HEK293 (cell line): ENCODE results near the gene CCNYL1.

Source experiments
- CTCF ChIA-PET: fragments of 350-600 bp; formaldehyde crosslinking; extraction: SDS; loops from one replicate; lab custom pipeline; 2021; ENCODE audit warnings: antibody characterized with exemption; lab: Yijun Ruan, JAX
- POLR2A ChIA-PET: fragments of 300-600 bp; formaldehyde crosslinking; extraction: SDS; loops from one replicate; lab custom pipeline; 2020; ENCODE audit warnings: antibody characterized with exemption, inconsistent platforms; lab: Yijun Ruan, JAX
- H3K27ac ChIP-seq: fragments of 200-500 bp; sonication (Bioruptor generic); 2 replicates; pipeline ENCODE4 v1.5.1; 2014; ENCODE audit warnings: low read depth, low read length, control low read depth, inconsistent platforms; ENCODE audit errors: extremely low read depth
- H3K36me3 ChIP-seq, 2 experiments: fragments of 200-500 bp in 1 of 2; sonication (Bioruptor generic) in 1 of 2; 1 replicate in 1 of 2; 2 replicates in 1 of 2; pipeline ENCODE4 v1.5.1; 2014 to 2017; ENCODE audit warnings: inconsistent platforms in 2 of 2, low read length in 2 of 2; ENCODE audit not compliant: control insufficient read depth in 2 of 2, insufficient read depth in 1 of 2
- H3K4me1 ChIP-seq: fragments of 200-500 bp; sonication (Bioruptor generic); 2 replicates; pipeline ENCODE4 v1.5.1; 2014; ENCODE audit warnings: mild to moderate bottlenecking, low read length, inconsistent platforms; ENCODE audit not compliant: control insufficient read depth, insufficient read depth
- H3K4me3 ChIP-seq: 2 replicates; pipeline ENCODE4 v1.5.1; 2011; ENCODE audit warnings: low read depth, mild to moderate bottlenecking, control low read depth, low read length, moderate library complexity
- H3K9me3 ChIP-seq: fragments of 200-500 bp; sonication (Bioruptor generic); 2 replicates; pipeline ENCODE4 v1.5.1; 2014; ENCODE audit warnings: low read depth, low read length, inconsistent platforms; ENCODE audit not compliant: control insufficient read depth, insufficient read depth
- GLIS2 ChIP-seq: fragments of 450-650 bp; formaldehyde crosslinking; IDR thresholded peaks from 2 replicates; pipeline ENCODE4 v1.5.1; 2016; ENCODE audit warnings: missing biosample characterization, missing genetic modification characterization
- KLF17 ChIP-seq: fragments of 450-650 bp; formaldehyde crosslinking; IDR thresholded peaks from 2 replicates; pipeline ENCODE4 v1.5.1; 2016; ENCODE audit warnings: missing biosample characterization, missing genetic modification characterization
- KLF9 ChIP-seq: fragments of 450-650 bp; formaldehyde crosslinking; IDR thresholded peaks from 2 replicates; pipeline ENCODE4 v1.5.1; 2016; ENCODE audit warnings: missing biosample characterization, missing genetic modification characterization, low read depth
- OSR2 ChIP-seq: fragments of 450-650 bp; formaldehyde crosslinking; IDR thresholded peaks from 2 replicates; pipeline ENCODE4 v1.5.1; 2016; ENCODE audit warnings: missing biosample characterization, missing genetic modification characterization
- OVOL3 ChIP-seq: fragments of 450-650 bp; formaldehyde crosslinking; IDR thresholded peaks from 2 replicates; pipeline ENCODE4 v1.5.1; 2016; ENCODE audit warnings: missing biosample characterization, missing genetic modification characterization
- PRDM1 ChIP-seq: fragments of 450-650 bp; formaldehyde crosslinking; IDR thresholded peaks from 2 replicates; pipeline ENCODE4; 2016; ENCODE audit warnings: missing biosample characterization, missing genetic modification characterization
- PRDM6 ChIP-seq: fragments of 450-650 bp; formaldehyde crosslinking; IDR thresholded peaks from 2 replicates; pipeline ENCODE4 v1.5.1; 2017; ENCODE audit warnings: missing biosample characterization, missing genetic modification characterization
- SP7 ChIP-seq: fragments of 450-650 bp; formaldehyde crosslinking; IDR thresholded peaks from 2 replicates; pipeline ENCODE4 v1.5.1; 2016; ENCODE audit warnings: missing biosample characterization, missing genetic modification characterization
- ZBTB17 ChIP-seq: fragments of 450-650 bp; formaldehyde crosslinking; IDR thresholded peaks from 2 replicates; pipeline ENCODE4 v1.5.1; 2016; ENCODE audit warnings: missing biosample characterization, missing genetic modification characterization
- ZBTB7A ChIP-seq: fragments of 450-650 bp; formaldehyde crosslinking; IDR thresholded peaks from 2 replicates; pipeline ENCODE4 v1.5.1; 2016; ENCODE audit warnings: low read depth, missing biosample characterization, missing genetic modification characterization
- ZNF140 ChIP-seq: fragments of 450-650 bp; formaldehyde crosslinking; IDR thresholded peaks from 2 replicates; pipeline ENCODE4 v1.5.1; 2016; ENCODE audit warnings: missing biosample characterization, missing genetic modification characterization
- ZNF19 ChIP-seq: fragments of 450-650 bp; formaldehyde crosslinking; IDR thresholded peaks from 2 replicates; pipeline ENCODE4; 2016; ENCODE audit warnings: missing biosample characterization, missing genetic modification characterization, low read depth
- ZNF211 ChIP-seq: fragments of 450-650 bp; formaldehyde crosslinking; IDR thresholded peaks from 2 replicates; pipeline ENCODE4 v1.5.1; 2016; ENCODE audit warnings: low read depth, missing biosample characterization, missing genetic modification characterization
- ZNF214 ChIP-seq: fragments of 450-650 bp; formaldehyde crosslinking; IDR thresholded peaks from 2 replicates; pipeline ENCODE4 v1.5.1; 2017; ENCODE audit warnings: missing biosample characterization, mild to moderate bottlenecking, missing genetic modification characterization, borderline replicate concordance
- ZNF362 ChIP-seq: fragments of 450-650 bp; formaldehyde crosslinking; IDR thresholded peaks from 2 replicates; pipeline ENCODE4 v1.5.1; 2016; ENCODE audit warnings: missing biosample characterization, missing genetic modification characterization
- ZNF366 ChIP-seq: fragments of 450-650 bp; formaldehyde crosslinking; conservative IDR thresholded peaks from 2 replicates; pipeline ENCODE4 v1.5.1; 2016; ENCODE audit warnings: missing biosample characterization, missing genetic modification characterization
- ZNF398 ChIP-seq: fragments of 450-650 bp; formaldehyde crosslinking; IDR thresholded peaks from 2 replicates; pipeline ENCODE4 v1.5.1; 2017; ENCODE audit warnings: missing biosample characterization, missing genetic modification characterization
- ZNF404 ChIP-seq: fragments of 450-650 bp; formaldehyde crosslinking; IDR thresholded peaks from 2 replicates; pipeline ENCODE4 v1.5.1; 2017; ENCODE audit warnings: missing biosample characterization, missing genetic modification characterization
- ZNF488 ChIP-seq: fragments of 450-650 bp; formaldehyde crosslinking; IDR thresholded peaks from 2 replicates; pipeline ENCODE4 v1.5.1; 2016; ENCODE audit warnings: missing biosample characterization, missing genetic modification characterization
- ZNF530 ChIP-seq: fragments of 450-650 bp; formaldehyde crosslinking; IDR thresholded peaks from 2 replicates; pipeline ENCODE4 v1.5.1; 2016; ENCODE audit warnings: low read depth, missing biosample characterization, missing genetic modification characterization
- ZNF549 ChIP-seq: fragments of 450-650 bp; IDR thresholded peaks from 2 replicates; pipeline ENCODE4 v1.5.1; 2018; ENCODE audit warnings: missing biosample characterization, missing genetic modification characterization, mild to moderate bottlenecking, inconsistent platforms, moderate library complexity
- ZNF585B ChIP-seq: fragments of 450-650 bp; formaldehyde crosslinking; IDR thresholded peaks from 2 replicates; pipeline ENCODE4 v1.5.1; 2016; ENCODE audit warnings: missing biosample characterization, missing genetic modification characterization
- ZNF610 ChIP-seq: fragments of 450-650 bp; formaldehyde crosslinking; IDR thresholded peaks from 2 replicates; pipeline ENCODE4 v1.5.1; 2016; ENCODE audit warnings: missing biosample characterization, missing genetic modification characterization, borderline replicate concordance
- ZNF677 ChIP-seq: fragments of 450-650 bp; IDR thresholded peaks from 2 replicates; pipeline ENCODE4 v1.5.0; 2018; ENCODE audit warnings: missing biosample characterization, mild to moderate bottlenecking, missing genetic modification characterization, moderate library complexity
- ZNF707 ChIP-seq: fragments of 450-650 bp; formaldehyde crosslinking; IDR thresholded peaks from 2 replicates; pipeline ENCODE4 v1.5.1; 2016; ENCODE audit warnings: missing biosample characterization, missing genetic modification characterization
- ZNF747 ChIP-seq: fragments of 450-650 bp; formaldehyde crosslinking; IDR thresholded peaks from 2 replicates; pipeline ENCODE4 v1.5.1; 2016; ENCODE audit warnings: missing biosample characterization, missing genetic modification characterization
- ZNF792 ChIP-seq: fragments of 450-650 bp; formaldehyde crosslinking; IDR thresholded peaks from 2 replicates; pipeline ENCODE4 v1.5.1; 2016; ENCODE audit warnings: missing biosample characterization, missing genetic modification characterization
- TF ChIP-seq, protein P1 (sequence below): fragments of 450-650 bp; IDR thresholded peaks from 2 replicates; pipeline ENCODE4 v1.5.1; 2018; ENCODE audit warnings: missing biosample characterization, mild to moderate bottlenecking, missing genetic modification characterization
- TF ChIP-seq, protein P2 (sequence below): fragments of 450-650 bp; formaldehyde crosslinking; IDR thresholded peaks from 2 replicates; pipeline ENCODE4 v1.5.1; 2016; ENCODE audit warnings: missing biosample characterization, missing genetic modification characterization, low read depth

The CCNYL1 gene

DNA sequence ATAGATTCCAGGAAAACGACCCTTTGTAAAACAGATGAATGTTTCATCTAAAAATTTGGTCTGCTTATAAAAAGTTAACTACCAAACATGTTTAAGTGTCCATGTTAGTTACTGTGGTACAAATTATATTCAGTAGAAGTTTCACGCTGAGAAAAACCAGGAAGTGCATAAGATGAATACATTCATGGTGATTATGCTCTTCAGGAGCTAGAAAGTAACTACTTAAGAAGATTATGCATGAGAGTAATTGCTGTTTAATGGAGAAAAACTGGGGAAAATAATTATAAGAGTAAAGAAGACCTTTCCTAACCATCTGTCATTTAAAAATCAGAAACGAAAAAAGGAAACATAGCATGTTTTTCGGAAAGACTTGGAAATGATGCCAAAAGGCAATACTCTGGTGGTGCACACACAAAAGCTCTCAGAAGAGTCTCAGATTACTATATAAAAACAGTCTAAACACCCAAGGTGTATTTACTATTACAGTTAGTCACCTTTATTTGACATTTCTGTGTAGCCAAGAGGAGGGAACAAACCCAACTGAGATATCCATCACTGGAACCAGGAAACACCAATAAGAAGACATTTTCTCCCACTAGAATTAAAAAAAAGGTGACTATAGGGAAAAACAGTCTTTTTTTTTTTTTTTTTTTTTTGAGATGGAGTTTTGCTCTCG is 47.4 kb upstream of the CCNYL1 start:
- Histone ChIP-seq H3K27ac (no peak overlapping the region), H3K9me3 (no peaks in the 10 kb centered on the region), H3K36me3 (no peaks in the 10 kb centered on the region), H3K4me3 (no peak overlapping the region), H3K4me1 (peaks cover 2% of the 10 kb centered on the region; the same call in 1 of the 2 replicates)
- ChIA-PET POLR2A (no interaction called here), CTCF (no interaction called here)
- TF ChIP-seq, protein P1, sequence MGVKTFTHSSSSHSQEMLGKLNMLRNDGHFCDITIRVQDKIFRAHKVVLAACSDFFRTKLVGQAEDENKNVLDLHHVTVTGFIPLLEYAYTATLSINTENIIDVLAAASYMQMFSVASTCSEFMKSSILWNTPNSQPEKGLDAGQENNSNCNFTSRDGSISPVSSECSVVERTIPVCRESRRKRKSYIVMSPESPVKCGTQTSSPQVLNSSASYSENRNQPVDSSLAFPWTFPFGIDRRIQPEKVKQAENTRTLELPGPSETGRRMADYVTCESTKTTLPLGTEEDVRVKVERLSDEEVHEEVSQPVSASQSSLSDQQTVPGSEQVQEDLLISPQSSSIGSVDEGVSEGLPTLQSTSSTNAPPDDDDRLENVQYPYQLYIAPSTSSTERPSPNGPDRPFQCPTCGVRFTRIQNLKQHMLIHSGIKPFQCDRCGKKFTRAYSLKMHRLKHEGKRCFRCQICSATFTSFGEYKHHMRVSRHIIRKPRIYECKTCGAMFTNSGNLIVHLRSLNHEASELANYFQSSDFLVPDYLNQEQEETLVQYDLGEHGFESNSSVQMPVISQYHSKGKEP (tag by site-specific recombination): peak; percentile 30; the same call in 1 of the 2 replicates
- TF ChIP-seq ZNF530 (tag by site-specific recombination): no peak
- TF ChIP-seq ZNF747 (tag by site-specific recombination): no peak
- no peak for TF ChIP-seq ZNF585B
- no peak for TF ChIP-seq ZNF398 (tag by site-specific recombination)
- TF ChIP-seq ZNF140: no peak
- TF ChIP-seq ZNF211 (tag by site-specific recombination): no peak
- TF ChIP-seq ZNF404: no peak
- no peak for TF ChIP-seq KLF9 (tag by site-specific recombination)
- no peak for TF ChIP-seq ZNF677
- no peak for TF ChIP-seq ZNF792 (tag by site-specific recombination)
- TF ChIP-seq ZBTB17: peak; percentile 20; the same call in 1 of the 2 replicates
- peak; percentile 84 for TF ChIP-seq PRDM6 (tag by site-specific recombination)
- no peak for TF ChIP-seq OVOL3
- no peak for TF ChIP-seq PRDM1 (tag by site-specific recombination)
- TF ChIP-seq GLIS2: no peak
- TF ChIP-seq, protein P2, sequence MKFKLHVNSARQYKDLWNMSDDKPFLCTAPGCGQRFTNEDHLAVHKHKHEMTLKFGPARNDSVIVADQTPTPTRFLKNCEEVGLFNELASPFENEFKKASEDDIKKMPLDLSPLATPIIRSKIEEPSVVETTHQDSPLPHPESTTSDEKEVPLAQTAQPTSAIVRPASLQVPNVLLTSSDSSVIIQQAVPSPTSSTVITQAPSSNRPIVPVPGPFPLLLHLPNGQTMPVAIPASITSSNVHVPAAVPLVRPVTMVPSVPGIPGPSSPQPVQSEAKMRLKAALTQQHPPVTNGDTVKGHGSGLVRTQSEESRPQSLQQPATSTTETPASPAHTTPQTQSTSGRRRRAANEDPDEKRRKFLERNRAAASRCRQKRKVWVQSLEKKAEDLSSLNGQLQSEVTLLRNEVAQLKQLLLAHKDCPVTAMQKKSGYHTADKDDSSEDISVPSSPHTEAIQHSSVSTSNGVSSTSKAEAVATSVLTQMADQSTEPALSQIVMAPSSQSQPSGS (tag by site-specific recombination): no peak
- peak; percentile 67 for TF ChIP-seq OSR2 (tag by site-specific recombination)
- no peak for TF ChIP-seq ZNF707
- peak; percentile 53; the same call in 1 of the 2 replicates for TF ChIP-seq SP7
- TF ChIP-seq ZBTB7A (tag by site-specific recombination): no peak
- no peak for TF ChIP-seq ZNF610
- TF ChIP-seq ZNF19 (tag by site-specific recombination): no peak
- TF ChIP-seq ZNF488 (tag by site-specific recombination): no peak
- TF ChIP-seq ZNF214 (tag by site-specific recombination): no peak
- TF ChIP-seq ZNF549 (tag by site-specific recombination): no peak
- no peak for TF ChIP-seq KLF17 (tag by site-specific recombination)
- 0 out of 2 replicates have a peak, but pooled peaks have one; percentile 24 for TF ChIP-seq ZNF366 (tag by site-specific recombination)
- TF ChIP-seq ZNF362 (tag by site-specific recombination): 0 out of 2 replicates have a peak, but pooled peaks have one; percentile 25
